Tibial nerve (tissue), 4 donors: ENCODE data around the gene SLC39A11. TPM values are rescaled to one million over a fixed set of nuclear protein-coding genes. Genes with fewer than 3 reads are reported as not detected.
"Not testable (repeated sequence)": the region's sequence is repeated elsewhere in the genome, so short reads cannot be mapped to it uniquely, and the experiment has no call there.

ENCODE experiments used
- DNase-seq, 2 donors: peaks; one replicate each; pipeline ENCODE4 v3.0.0-alpha.2; 2019; ENCODE audit warnings: low spot score in 2 of 2
- H3K27ac ChIP-seq, 4 donors: fragments of 200-600 bp; sonication (generic) in 3 of 4; one replicate each; pipeline ENCODE4 v1.5.1; 2017 to 2019; ENCODE audit warnings: mild to moderate bottlenecking in 1 of 4
- H3K27me3 ChIP-seq, 2 donors: fragments of 200-600 bp; sonication (generic) in 1 of 2; one replicate each; pipeline versions ENCODE4 v1.5.1 to v1.6.0; 2017 to 2019
- H3K36me3 ChIP-seq, 3 donors: fragments of 200-600 bp; sonication (generic); one replicate each; pipeline ENCODE4 v1.5.1; 2018 to 2019
- H3K4me1 ChIP-seq, 4 donors: fragments of 200-600 bp; sonication (generic) in 3 of 4; one replicate each; pipeline ENCODE4 v1.5.1; 2017 to 2019
- H3K4me3 ChIP-seq, 4 donors: fragments of 200-600 bp; sonication (generic) in 3 of 4; one replicate each; pipeline ENCODE4 v1.5.1; 2017 to 2019; ENCODE audit warnings: mild to moderate bottlenecking in 1 of 4, moderate library complexity in 1 of 4
- H3K9me3 ChIP-seq, 4 donors: fragments of 200-600 bp; sonication (generic) in 3 of 4; one replicate each; pipeline ENCODE4 v1.5.1; 2017 to 2019
- EP300 ChIP-seq, 2 donors: sonication (generic); formaldehyde crosslinking; IDR thresholded peaks; one replicate each; pipeline ENCODE4 v1.6.1; 2017; ENCODE audit warnings: antibody characterized with exemption in 2 of 2, mild to moderate bottlenecking in 1 of 2
- POLR2A ChIP-seq, 2 donors: fragments of 450-650 bp; IDR thresholded peaks; one replicate each; pipeline ENCODE4 v1.6.1; 2017; ENCODE audit warnings: antibody characterized with exemption in 2 of 2, mild to moderate bottlenecking in 2 of 2, moderate library complexity in 2 of 2
- WGBS, 2 donors: methylation state at CpG; one replicate each; pipeline ENCODE4 v1.1.5; 2018; 5-methylcytosine and 5-hydroxymethylcytosine counted together
- total RNA-seq, 4 donors: library from RNA; depleted of rRNA; stranded (reverse); fragments of >200 nt; gene quantifications; one replicate each; pipeline ENCODE4 v1.1.0, GENCODE V29; 2016
- TF ChIP-seq, protein P1 (sequence below), 5 experiments: fragments of 200-600 bp in 3 of 5; fragments of 450-650 bp in 2 of 5; sonication (generic) in 3 of 5; IDR thresholded peaks; one replicate each; pipeline ENCODE4 v1.5.1; 2016 to 2019; ENCODE audit warnings: antibody characterized with exemption in 5 of 5, mild to moderate bottlenecking in 3 of 5, moderate library complexity in 2 of 5

Gene SLC39A11
- total RNA-seq, 4 donors from 2014 or later: 19.9 to 48.4 (median 37.5) TPM

DNA sequence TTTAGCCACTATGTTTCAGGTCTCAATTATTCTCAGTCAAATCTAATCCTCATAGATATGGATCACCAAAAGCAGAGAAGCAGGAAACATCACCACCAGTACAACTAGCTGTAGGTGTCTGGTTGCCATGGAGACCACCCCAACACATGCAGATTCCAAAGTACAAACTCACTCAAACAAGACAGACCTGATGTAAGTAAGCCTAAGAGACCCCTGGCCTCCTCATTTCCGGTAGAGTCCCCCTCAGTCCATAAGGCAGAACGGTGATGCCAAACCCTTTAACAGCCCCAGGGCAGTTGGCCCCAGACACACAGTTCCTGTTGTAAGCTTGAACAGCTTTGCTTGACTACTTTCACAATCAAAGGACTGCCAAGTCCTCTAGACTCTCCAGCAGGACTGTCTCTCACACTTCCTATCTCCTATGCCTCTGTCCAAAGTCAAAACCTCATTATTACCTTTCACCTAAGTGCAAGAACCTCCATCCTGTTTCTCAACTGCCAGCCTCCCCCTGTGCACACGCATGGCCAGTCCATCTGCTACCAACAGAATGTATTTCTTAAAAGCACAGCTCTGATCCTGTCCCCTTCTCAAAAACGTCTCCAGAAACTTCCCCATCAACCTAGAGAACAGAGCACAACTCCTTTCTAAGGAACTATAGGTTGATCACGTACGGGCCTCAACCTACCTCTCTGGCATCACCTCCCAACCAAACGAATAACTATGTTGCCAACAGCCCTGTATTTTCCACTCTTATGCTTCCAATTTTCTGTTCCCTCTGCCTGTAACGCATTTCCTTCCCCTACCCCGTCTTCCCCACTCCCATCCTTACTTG lies 23.9 kb downstream of the SLC39A11 start:
- Histone ChIP-seq H3K4me1 (peaks cover 0 to 17% (median 3%) of the 10 kb centered on the region in 4 donors), H3K27me3 (no peaks in the 10 kb centered on the region), H3K9me3 (no peaks in the 10 kb centered on the region), H3K36me3 (peaks cover 0 to 19% (median 0%) of the 10 kb centered on the region in 3 donors), H3K4me3 (no peak overlapping the region), H3K27ac (no peak overlapping the region)
- 81 to 86% methylated on average over 9 of the region's 9 CpGs for WGBS, 2 donors
- no peak for DNase-seq
- TF ChIP-seq POLR2A (IDR thresholded peaks at IDR 0.05): no peak
- no peak for TF ChIP-seq EP300 (IDR thresholded peaks at IDR 0.05)
- TF ChIP-seq, protein P1, sequence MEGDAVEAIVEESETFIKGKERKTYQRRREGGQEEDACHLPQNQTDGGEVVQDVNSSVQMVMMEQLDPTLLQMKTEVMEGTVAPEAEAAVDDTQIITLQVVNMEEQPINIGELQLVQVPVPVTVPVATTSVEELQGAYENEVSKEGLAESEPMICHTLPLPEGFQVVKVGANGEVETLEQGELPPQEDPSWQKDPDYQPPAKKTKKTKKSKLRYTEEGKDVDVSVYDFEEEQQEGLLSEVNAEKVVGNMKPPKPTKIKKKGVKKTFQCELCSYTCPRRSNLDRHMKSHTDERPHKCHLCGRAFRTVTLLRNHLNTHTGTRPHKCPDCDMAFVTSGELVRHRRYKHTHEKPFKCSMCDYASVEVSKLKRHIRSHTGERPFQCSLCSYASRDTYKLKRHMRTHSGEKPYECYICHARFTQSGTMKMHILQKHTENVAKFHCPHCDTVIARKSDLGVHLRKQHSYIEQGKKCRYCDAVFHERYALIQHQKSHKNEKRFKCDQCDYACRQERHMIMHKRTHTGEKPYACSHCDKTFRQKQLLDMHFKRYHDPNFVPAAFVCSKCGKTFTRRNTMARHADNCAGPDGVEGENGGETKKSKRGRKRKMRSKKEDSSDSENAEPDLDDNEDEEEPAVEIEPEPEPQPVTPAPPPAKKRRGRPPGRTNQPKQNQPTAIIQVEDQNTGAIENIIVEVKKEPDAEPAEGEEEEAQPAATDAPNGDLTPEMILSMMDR (IDR thresholded peaks at IDR 0.05): no peak

DNA sequence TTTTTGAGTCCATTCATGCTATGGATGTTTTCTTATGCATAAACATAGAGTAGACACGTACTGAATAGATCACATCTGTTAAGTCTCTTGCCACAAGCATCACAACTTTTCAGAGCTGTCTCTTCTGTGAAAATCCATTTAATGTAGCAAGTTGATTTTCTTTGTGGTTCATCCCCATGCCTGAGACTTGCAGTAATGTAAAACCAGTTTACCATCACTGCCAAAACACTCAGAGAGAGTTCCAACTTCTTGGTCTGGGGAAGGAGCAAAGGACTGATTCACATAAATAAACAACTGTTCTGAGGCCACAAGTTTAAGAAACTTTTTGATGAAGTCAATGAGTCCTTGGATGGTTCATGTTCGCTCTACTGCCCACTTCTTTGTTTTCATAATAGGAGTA lies 24.8 kb downstream of the SLC39A11 start:
- not testable (repeated sequence) for DNase-seq, H3K9me3 ChIP-seq, H3K27ac ChIP-seq, H3K4me3 ChIP-seq, H3K27me3 ChIP-seq
- peaks cover 0 to 13% (median 0%) of the 10 kb centered on the region in 3 donors for H3K36me3 ChIP-seq
- H3K4me1 ChIP-seq: peaks cover 0 to 17% (median 3%) of the 10 kb centered on the region in 4 donors
- 60 to 63% methylated on average over 2 of the region's 2 CpGs for WGBS, 2 donors

DNA sequence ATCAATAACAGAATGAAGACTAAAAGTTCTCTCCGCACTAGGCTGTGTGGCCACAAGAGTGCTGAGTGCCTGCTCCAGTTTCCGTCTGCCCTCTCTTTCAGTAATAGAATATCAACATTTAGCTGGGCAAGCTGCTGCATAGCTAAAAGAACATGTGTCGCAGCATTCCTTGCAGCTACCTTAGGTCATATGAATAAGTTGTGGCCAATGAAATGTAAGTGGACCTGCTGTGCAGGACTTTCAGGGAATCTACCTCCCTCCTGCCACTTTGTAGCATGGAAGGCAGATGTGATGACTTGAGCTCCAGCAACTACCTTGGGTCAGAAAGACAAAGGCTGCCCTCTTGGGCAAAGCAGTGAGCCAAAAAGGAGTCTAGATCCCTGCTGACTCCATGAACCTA lies 25.4 kb downstream of the SLC39A11 start:
- TF ChIP-seq EP300 (IDR thresholded peaks at IDR 0.05) (no peak), POLR2A (IDR thresholded peaks at IDR 0.05) (no peak)
- TF ChIP-seq, protein P1 (IDR thresholded peaks at IDR 0.05): no peak

GRCh38 chr17:73066148-73066884 lies 26.2 kb downstream of the SLC39A11 start:
- Histone ChIP-seq H3K4me1 (peaks cover 0 to 17% (median 3%) of the 10 kb centered on the region in 4 donors), H3K9me3 (no peaks in the 10 kb centered on the region), H3K27ac (no peak overlapping the region), H3K4me3 (no peak overlapping the region), H3K36me3 (peaks cover 0 to 3% (median 0%) of the 10 kb centered on the region in 3 donors), H3K27me3 (no peaks in the 10 kb centered on the region)
- WGBS, 2 donors: 97 to 100% methylated on average over 2 of the region's 2 CpGs
- TF ChIP-seq POLR2A (IDR thresholded peaks at IDR 0.05) (no peak), EP300 (IDR thresholded peaks at IDR 0.05) (no peak)
- TF ChIP-seq, protein P1 (IDR thresholded peaks at IDR 0.05): no peak
- no peak for DNase-seq

More for the DNA sequence above, 25.4 kb downstream of the SLC39A11 start:
- Histone ChIP-seq H3K4me3 (no peak overlapping the region), H3K36me3 (peaks cover 0 to 7% (median 0%) of the 10 kb centered on the region in 3 donors), H3K4me1 (peaks cover 0 to 17% (median 3%) of the 10 kb centered on the region in 4 donors), H3K27ac (no peak overlapping the region), H3K9me3 (no peaks in the 10 kb centered on the region), H3K27me3 (no peaks in the 10 kb centered on the region)
- whole genome bisulfite sequencing, 2 donors: 97 to 99% methylated on average over 3 of the region's 3 CpGs
- no peak for DNase-seq

- no peaks in the 10 kb centered on the region for H3K9me3 ChIP-seq
- no peak for DNase-seq
- H3K36me3 ChIP-seq: no peaks in the 10 kb centered on the region
- no peak overlapping the region for H3K27ac ChIP-seq
- H3K27me3 ChIP-seq: no peaks in the 10 kb centered on the region
- no peak overlapping the region for H3K4me3 ChIP-seq
- TF ChIP-seq EP300 (IDR thresholded peaks at IDR 0.05) (no peak), POLR2A (IDR thresholded peaks at IDR 0.05) (no peak)
- TF ChIP-seq, protein P1 (IDR thresholded peaks at IDR 0.05): no peak
- WGBS, 2 donors: 94 to 100% methylated on average over 3 of the region's 3 CpGs
- peaks cover 0 to 17% (median 3%) of the 10 kb centered on the region in 4 donors for H3K4me1 ChIP-seq
These were observed 27.1 kb downstream of the SLC39A11 start for GRCh38 chr17:73065376-73065775.
